ENCODE measurements around the gene UIMC1. TPM values are rescaled to one million over a fixed set of nuclear protein-coding genes. Genes with fewer than 3 reads are reported as not detected.

Gene UIMC1
- total and polyA plus RNA-seq, 2 of the 13 experiments (the other 11 are each of a cell fraction or from before 2014, with no cell fraction given): 18.9 to 32.7 TPM

GRCh38 chr5:176995122-176995490 lies 11.5 kb downstream of the UIMC1 start:
- Histone ChIP-seq H3K4me3 (replicated peaks in 1 of 3; ENCODE audit: insufficient read depth in 1 of 3, low read depth in 2 of 3, low read length in 3 of 3) (no peak overlapping the region), H3K27me3 (ENCODE audit: control insufficient read depth in 1 of 2, insufficient read depth in 2 of 2, low read length in 2 of 2) (no peaks in the 10 kb centered on the region), H3K4me2 (ENCODE audit: low read depth, low read length) (no peak overlapping the region), H2AFZ (ENCODE audit: low read length) (no peak overlapping the region), H3K36me3 (replicated peaks in 1 of 2; ENCODE audit: control insufficient read depth in 1 of 2, insufficient read depth in 2 of 2, low read length in 2 of 2) (no peaks in the 10 kb centered on the region; a peak in 1 of 5 replicates), H3K9me3 (ENCODE audit: low read length) (no peaks in the 10 kb centered on the region), H4K20me1 (ENCODE audit: insufficient read depth, low read length) (peaks cover 30% of the 10 kb centered on the region), H3K79me2 (ENCODE audit: insufficient read depth, low read length) (peaks cover 88% of the 10 kb centered on the region), H3K27ac (ENCODE audit: extremely low read length, insufficient read depth, low read length) (peak overlapping the region; percentile 54), H3K9ac (ENCODE audit: insufficient read depth, low read depth, low read length) (no peak overlapping the region), H3K4me1 (ENCODE audit: insufficient read depth, low read length) (peaks cover 46% of the 10 kb centered on the region)
- CTCF ChIA-PET (ENCODE audit: low intra/inter-chr PET ratio, low total read pairs): no interaction called here
- BruUV-seq (replicated peaks): no TSS peak
- WGBS (ENCODE audit: low lambda C conversion rate): 81% methylated on average over 3 of the region's 3 CpGs
- ATAC-seq (no peak), FAIRE-seq (no peak), DNase-seq (ENCODE audit: low spot score) (no peak)
- POLR2A ChIA-PET: interaction anchor here (1.4 kb wide), 1 partner anchor 11 kb away, joined by 10 read pairs; the partner anchor contains the start of gene UIMC1
- intact Hi-C loops (cut with micrococcal nuclease; ENCODE audit: unreplicated experiment) (no loop called here), in situ Hi-C loops (cut with HindIII; ENCODE audit: extremely low pct_ligation_motif_present, low pct_unique_long_range_greater_than_20kb) (no loop called here)
- TF ChIP-seq ZNF264 (CRISPR knock-in tag; IDR thresholded peaks at IDR 0.05): no peak
- no peak for TF ChIP-seq SMAD9 (CRISPR knock-in tag; IDR thresholded peaks at IDR 0.05)
- TF ChIP-seq ZNF205 (CRISPR knock-in tag; IDR thresholded peaks at IDR 0.05): no peak
- no peak for TF ChIP-seq KDM1A (CRISPR knock-in tag; IDR thresholded peaks at IDR 0.05)
- TF ChIP-seq ZNF331 (CRISPR knock-in tag; IDR thresholded peaks at IDR 0.05): no peak
- no peak for TF ChIP-seq ELK4 (CRISPR knock-in tag; IDR thresholded peaks at IDR 0.05; ENCODE audit: borderline replicate concordance)
- no peak for TF ChIP-seq RARA (CRISPR knock-in tag; IDR thresholded peaks at IDR 0.05)
- TF ChIP-seq, protein P1, sequence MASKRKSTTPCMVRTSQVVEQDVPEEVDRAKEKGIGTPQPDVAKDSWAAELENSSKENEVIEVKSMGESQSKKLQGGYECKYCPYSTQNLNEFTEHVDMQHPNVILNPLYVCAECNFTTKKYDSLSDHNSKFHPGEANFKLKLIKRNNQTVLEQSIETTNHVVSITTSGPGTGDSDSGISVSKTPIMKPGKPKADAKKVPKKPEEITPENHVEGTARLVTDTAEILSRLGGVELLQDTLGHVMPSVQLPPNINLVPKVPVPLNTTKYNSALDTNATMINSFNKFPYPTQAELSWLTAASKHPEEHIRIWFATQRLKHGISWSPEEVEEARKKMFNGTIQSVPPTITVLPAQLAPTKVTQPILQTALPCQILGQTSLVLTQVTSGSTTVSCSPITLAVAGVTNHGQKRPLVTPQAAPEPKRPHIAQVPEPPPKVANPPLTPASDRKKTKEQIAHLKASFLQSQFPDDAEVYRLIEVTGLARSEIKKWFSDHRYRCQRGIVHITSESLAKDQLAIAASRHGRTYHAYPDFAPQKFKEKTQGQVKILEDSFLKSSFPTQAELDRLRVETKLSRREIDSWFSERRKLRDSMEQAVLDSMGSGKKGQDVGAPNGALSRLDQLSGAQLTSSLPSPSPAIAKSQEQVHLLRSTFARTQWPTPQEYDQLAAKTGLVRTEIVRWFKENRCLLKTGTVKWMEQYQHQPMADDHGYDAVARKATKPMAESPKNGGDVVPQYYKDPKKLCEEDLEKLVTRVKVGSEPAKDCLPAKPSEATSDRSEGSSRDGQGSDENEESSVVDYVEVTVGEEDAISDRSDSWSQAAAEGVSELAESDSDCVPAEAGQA (IDR thresholded peaks at IDR 0.05; ENCODE audit: low read depth): no peak
- TF ChIP-seq, protein P1 (CRISPR knock-in tag; IDR thresholded peaks at IDR 0.05; ENCODE audit: borderline replicate concordance): no peak
- TF ChIP-seq PITX1 (CRISPR knock-in tag; IDR thresholded peaks at IDR 0.05): no peak
- TF ChIP-seq MED1 (CRISPR knock-in tag; IDR thresholded peaks at IDR 0.05): no peak
- no peak for TF ChIP-seq NR1H2 (CRISPR knock-in tag; IDR thresholded peaks at IDR 0.05; ENCODE audit: borderline replicate concordance, low read depth)
- no peak for TF ChIP-seq ZNF33B (CRISPR knock-in tag; IDR thresholded peaks at IDR 0.05)
- TF ChIP-seq ZNF367 (CRISPR knock-in tag; IDR thresholded peaks at IDR 0.05; ENCODE audit: borderline replicate concordance): no peak
- TF ChIP-seq SRSF9 (IDR thresholded peaks at IDR 0.05; ENCODE audit: borderline replicate concordance, insufficient read depth, low read depth, low read length, poor library complexity, severe bottlenecking): no peak
